Activated T-helper 2 cell treated with anti-CD3 and anti-CD28 coated beads, Interferon-gamma antibody, Interleukin-2, Interleukin-4, amounts not matched to agents 10 μg/mL and 5 μg/mL and 100 μg/mL, durations not matched to agents 14 hours and 24 hours and 36 hours (primary cell): ENCODE results near the gene NFE2L1. TPM values are rescaled to one million over a fixed set of nuclear protein-coding genes. Genes with fewer than 3 reads are reported as not detected.
"Not testable (repeated sequence)": the region's sequence is repeated elsewhere in the genome, so short reads cannot be mapped to it uniquely, and the experiment has no call there.

Source experiments
- DNase-seq: peaks from one replicate; pipeline ENCODE4 v3.0.0; 2021; ENCODE audit warnings: low spot score
- H3K27ac Mint-ChIP-seq: one replicate; pipeline ENCODE4 v1.8.0; 2021; ENCODE audit warnings: mixed read lengths
- H3K27me3 Mint-ChIP-seq: one replicate; pipeline ENCODE4 v1.8.0; 2021; ENCODE audit warnings: low read depth, mixed read lengths
- H3K36me3 Mint-ChIP-seq: one replicate; pipeline ENCODE4 v1.8.0; 2021; ENCODE audit warnings: low read depth, mixed read lengths
- H3K4me1 Mint-ChIP-seq: one replicate; pipeline ENCODE4 v1.8.0; 2021; ENCODE audit warnings: low read depth, mixed read lengths
- H3K4me3 Mint-ChIP-seq: one replicate; pipeline ENCODE4 v1.8.0; 2021; ENCODE audit warnings: low read depth, mild to moderate bottlenecking, moderate library complexity, mixed read lengths
- H3K9me3 Mint-ChIP-seq: one replicate; pipeline ENCODE4 v1.8.0; 2021; ENCODE audit warnings: mixed read lengths
- intact Hi-C: fragments of 100-400 bp; cut with micrococcal nuclease; formaldehyde crosslinking; loops from one replicate; pipeline ENCODE4 v1.15.1; 2023
- total RNA-seq: library from RNA; stranded (reverse); gene quantifications from 2 replicates; pipeline ENCODE4 v1.2.3, GENCODE V29; 2022

The NFE2L1 gene
- total RNA-seq, 1 donor from 2014 or later: 71.3 TPM

DNA sequence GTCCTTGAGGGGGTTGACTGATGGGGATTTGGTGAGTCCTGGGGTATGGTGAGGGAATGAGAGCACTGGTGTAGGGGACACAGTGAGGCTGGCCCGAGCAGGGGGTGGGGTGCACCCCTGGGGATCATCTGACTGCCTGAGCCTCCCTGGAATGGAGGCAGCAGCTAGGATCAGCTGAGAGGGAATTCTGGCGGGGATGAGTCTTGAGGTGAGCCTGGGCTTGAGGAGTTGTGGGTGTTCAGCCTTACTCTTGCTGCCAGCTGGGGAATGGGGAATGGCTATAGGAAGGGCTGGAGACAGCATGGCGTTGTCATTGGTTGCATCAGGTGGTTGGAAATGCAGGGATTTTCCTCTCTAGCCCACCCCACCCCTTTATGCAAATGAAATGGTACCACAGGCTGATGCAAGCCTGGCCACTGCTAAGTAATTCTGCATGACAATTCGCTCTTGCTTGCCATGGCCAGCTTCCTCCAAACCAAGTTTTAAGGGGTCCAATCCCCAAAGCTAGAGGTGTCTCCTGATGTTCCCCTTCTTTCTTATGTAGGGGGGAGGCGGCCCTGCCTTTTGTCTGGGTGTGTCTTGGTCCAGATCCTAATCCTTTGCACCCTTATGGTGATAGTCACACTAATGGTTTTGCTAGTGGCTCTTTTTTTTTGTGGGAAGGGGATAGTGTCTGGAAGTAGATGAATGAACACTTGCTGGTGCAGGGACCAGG is 7.5 kb downstream of the NFE2L1 start:
- intact Hi-C loops: no loop called here
- Mint-ChIP-seq H3K4me3 (peak overlapping the region; percentile 51), H3K27ac (peak overlapping the region; percentile 81), H3K9me3 (no peaks in the 10 kb centered on the region), H3K36me3 (peaks cover 82% of the 10 kb centered on the region), H3K27me3 (no peaks in the 10 kb centered on the region), H3K4me1 (peaks cover 41% of the 10 kb centered on the region)
- no peak for DNase-seq

DNA sequence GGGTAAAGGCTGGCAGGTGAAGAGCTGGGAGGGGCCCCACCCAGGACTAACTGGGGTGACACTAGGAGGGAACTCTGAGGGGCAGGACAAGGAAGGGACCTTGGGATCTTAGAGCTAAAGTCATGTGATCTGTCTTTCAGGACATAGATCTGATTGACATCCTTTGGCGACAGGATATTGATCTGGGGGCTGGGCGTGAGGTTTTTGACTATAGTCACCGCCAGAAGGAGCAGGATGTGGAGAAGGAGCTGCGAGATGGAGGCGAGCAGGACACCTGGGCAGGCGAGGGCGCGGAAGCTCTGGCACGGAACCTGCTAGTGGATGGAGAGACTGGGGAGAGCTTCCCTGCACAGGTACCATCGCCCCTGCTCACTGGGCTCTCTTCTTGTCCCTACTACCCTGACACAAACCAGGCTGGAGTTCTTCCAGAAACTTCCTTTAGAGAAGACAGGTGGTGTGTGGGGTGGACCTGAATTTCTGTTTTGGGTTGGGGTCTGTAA is 8.1 kb downstream of the NFE2L1 start:
- intact Hi-C loops: no loop called here
- no peak for DNase-seq
- Mint-ChIP-seq H3K36me3 (peaks cover 80% of the 10 kb centered on the region), H3K27ac (peak overlapping the region; percentile 81), H3K9me3 (no peaks in the 10 kb centered on the region), H3K27me3 (no peaks in the 10 kb centered on the region), H3K4me1 (peaks cover 38% of the 10 kb centered on the region), H3K4me3 (peak overlapping the region; percentile 14)

DNA sequence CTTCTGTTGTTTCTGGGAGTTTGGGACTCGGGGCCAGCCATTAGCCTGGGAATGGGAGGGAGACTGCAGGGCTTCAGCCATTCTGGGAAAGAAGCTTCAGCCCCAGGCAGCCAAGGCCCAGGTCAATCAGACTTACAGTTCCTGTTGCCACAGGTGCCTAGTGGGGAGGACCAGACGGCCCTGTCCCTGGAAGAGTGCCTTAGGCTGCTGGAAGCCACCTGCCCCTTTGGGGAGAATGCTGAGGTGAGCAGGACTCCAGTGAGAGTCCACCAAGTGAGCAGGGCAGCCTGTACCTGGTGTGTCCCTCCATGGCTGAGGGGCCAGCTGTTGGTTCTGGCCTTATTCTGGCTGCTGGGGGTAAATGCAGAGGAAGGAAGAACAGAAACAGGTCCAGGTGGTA is 8.7 kb downstream of the NFE2L1 start:
- Mint-ChIP-seq H3K27me3 (no peaks in the 10 kb centered on the region), H3K27ac (peak overlapping the region; percentile 81), H3K4me1 (peaks cover 35% of the 10 kb centered on the region), H3K4me3 (no peak overlapping the region), H3K9me3 (no peaks in the 10 kb centered on the region), H3K36me3 (peaks cover 80% of the 10 kb centered on the region)
- no peak for DNase-seq
- intact Hi-C loops: no loop called here

DNA sequence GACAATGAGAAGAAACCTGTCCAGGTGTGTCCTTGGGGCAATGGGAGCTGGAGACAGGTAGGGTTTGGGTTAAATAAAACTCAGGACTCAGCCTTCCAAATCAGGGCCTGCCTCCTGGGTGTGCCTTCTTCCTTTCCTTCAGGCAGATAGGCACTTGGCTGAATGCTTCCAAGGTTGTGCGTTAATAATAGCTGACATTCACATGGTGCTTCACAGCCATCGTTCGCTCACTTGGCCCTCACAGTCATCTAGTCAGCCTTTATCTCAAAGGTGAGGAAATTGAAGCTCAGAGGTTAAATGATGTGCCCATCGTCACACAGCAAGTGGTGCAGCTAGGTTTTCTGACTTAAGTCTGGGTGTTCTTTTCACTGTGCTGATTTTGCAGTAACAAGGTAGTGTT is 9.5 kb downstream of the NFE2L1 start:
- no peak for DNase-seq
- Mint-ChIP-seq H3K27ac (no peak overlapping the region), H3K4me3 (no peak overlapping the region), H3K27me3 (no peaks in the 10 kb centered on the region), H3K36me3 (peaks cover 81% of the 10 kb centered on the region), H3K9me3 (no peaks in the 10 kb centered on the region), H3K4me1 (peaks cover 29% of the 10 kb centered on the region)
- intact Hi-C loops: no loop called here

DNA sequence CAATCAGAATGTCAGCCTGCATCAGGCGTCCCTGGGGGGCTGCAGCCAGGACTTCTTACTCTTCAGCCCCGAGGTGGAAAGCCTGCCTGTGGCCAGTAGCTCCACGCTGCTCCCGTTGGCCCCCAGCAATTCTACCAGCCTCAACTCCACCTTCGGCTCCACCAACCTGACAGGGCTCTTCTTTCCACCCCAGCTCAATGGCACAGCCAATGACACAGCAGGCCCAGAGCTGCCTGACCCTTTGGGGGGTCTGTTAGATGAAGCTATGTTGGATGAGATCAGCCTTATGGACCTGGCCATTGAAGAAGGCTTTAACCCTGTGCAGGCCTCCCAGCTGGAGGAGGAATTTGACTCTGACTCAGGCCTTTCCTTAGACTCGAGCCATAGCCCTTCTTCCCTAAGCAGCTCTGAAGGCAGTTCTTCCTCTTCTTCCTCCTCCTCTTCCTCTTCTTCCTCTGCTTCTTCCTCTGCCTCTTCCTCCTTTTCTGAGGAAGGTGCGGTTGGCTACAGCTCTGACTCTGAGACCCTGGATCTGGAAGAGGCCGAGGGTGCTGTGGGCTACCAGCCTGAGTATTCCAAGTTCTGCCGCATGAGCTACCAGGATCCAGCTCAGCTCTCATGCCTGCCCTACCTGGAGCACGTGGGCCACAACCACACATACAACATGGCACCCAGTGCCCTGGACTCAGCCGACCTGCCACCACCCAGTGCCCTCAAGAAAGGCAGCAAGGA is 10.4 kb downstream of the NFE2L1 start:
- Mint-ChIP-seq H3K27ac (peak overlapping the region; percentile 61), H3K36me3 (peaks cover 76% of the 10 kb centered on the region), H3K9me3 (no peaks in the 10 kb centered on the region), H3K4me3 (no peak overlapping the region), H3K27me3 (no peaks in the 10 kb centered on the region), H3K4me1 (peaks cover 20% of the 10 kb centered on the region)
- intact Hi-C loops: no loop called here
- no peak for DNase-seq

DNA sequence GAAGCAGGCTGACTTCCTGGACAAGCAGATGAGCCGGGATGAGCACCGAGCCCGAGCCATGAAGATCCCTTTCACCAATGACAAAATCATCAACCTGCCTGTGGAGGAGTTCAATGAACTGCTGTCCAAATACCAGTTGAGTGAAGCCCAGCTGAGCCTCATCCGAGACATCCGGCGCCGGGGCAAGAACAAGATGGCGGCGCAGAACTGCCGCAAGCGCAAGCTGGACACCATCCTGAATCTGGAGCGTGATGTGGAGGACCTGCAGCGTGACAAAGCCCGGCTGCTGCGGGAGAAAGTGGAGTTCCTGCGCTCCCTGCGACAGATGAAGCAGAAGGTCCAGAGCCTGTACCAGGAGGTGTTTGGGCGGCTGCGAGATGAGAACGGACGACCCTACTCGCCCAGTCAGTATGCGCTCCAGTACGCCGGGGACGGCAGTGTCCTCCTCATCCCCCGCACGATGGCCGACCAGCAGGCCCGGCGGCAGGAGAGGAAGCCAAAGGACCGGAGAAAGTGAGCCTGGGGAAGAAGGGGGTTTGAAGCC is 11.0 kb downstream of the NFE2L1 start:
- intact Hi-C loops: no loop called here
- H3K27me3 Mint-ChIP-seq: no peaks in the 10 kb centered on the region
- peaks cover 16% of the 10 kb centered on the region for H3K4me1 Mint-ChIP-seq
- no peak overlapping the region for H3K27ac Mint-ChIP-seq
- peaks cover 76% of the 10 kb centered on the region for H3K36me3 Mint-ChIP-seq
- no peak for DNase-seq
- no peak overlapping the region for H3K4me3 Mint-ChIP-seq
- no peaks in the 10 kb centered on the region for H3K9me3 Mint-ChIP-seq

DNA sequence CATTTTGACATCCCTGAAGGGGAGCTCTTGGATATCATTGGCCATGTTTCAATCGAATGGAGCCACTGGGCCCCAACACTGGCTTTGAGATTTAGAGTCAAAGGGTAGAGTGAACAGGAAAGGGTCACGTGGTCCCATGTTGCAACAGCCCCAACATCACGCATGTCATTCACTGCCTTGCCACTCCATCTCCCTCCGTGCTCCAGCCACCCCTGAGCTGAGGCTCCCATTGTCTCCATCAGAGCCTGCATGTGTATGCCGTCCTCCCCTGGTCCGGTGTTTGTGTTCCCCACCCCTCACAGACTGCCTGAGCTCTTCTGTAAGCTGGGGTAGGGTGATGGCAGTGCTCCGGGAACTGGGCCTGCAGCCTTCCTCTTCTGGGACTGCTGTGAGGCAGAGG is 12.1 kb downstream of the NFE2L1 start:
- H3K9me3 Mint-ChIP-seq: no peaks in the 10 kb centered on the region
- peaks cover 83% of the 10 kb centered on the region for H3K36me3 Mint-ChIP-seq
- no peak for DNase-seq
- no peak overlapping the region for H3K4me3 Mint-ChIP-seq
- peaks cover 11% of the 10 kb centered on the region for H3K4me1 Mint-ChIP-seq
- no peaks in the 10 kb centered on the region for H3K27me3 Mint-ChIP-seq
- intact Hi-C loops: no loop called here
- no peak overlapping the region for H3K27ac Mint-ChIP-seq

DNA sequence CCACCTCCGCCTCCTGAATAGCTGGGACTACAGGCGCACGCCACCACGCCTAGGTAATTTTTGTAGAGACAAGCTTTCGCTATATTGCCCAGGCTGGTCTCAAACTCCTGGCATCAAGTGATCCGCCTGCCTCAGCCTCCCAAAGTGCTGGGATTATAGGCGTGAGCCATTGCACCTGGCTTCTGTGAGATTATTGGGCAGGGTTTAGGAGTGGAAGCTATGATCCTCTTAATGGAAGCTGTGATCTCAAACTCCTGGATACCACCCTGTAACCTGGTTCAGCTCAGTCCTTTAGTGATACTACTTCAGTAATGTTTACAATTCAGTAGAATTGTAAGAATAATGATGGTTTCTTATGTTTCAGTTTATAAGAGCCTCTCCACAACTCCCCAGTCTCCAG is 14.1 kb downstream of the NFE2L1 start:
- Mint-ChIP-seq H3K4me3 (no peak overlapping the region), H3K4me1 (peaks cover 2% of the 10 kb centered on the region), H3K9me3 (no peaks in the 10 kb centered on the region), H3K27me3 (no peaks in the 10 kb centered on the region), H3K36me3 (peaks cover 78% of the 10 kb centered on the region), H3K27ac (no peak overlapping the region)
- intact Hi-C loops: no loop called here
- no peak for DNase-seq

DNA sequence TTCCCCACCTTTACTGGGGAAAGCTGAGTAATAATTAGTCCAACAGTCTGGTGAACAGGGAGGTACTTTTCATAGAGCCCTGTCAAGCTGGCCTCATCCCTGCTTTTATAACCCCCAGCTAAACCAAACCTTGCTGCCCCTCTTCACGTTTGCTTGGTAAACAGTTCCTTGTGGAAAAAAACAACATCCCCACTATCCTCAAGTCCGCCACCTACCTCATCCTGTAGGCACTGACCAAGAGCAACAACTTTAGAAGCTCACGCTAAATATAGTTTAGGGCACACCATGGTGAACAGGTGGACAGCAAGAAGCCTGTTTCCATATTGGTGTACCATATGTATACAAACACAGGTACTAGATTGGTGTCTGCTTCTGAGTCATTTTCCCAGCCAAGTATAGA is 16.5 kb downstream of the NFE2L1 start:
- no peak for DNase-seq
- intact Hi-C loops: no loop called here
- Mint-ChIP-seq H3K9me3 (no peaks in the 10 kb centered on the region), H3K27me3 (no peaks in the 10 kb centered on the region), H3K36me3 (peaks cover 62% of the 10 kb centered on the region), H3K27ac (no peak overlapping the region), H3K4me3 (no peak overlapping the region), H3K4me1 (peaks cover 2% of the 10 kb centered on the region)

DNA sequence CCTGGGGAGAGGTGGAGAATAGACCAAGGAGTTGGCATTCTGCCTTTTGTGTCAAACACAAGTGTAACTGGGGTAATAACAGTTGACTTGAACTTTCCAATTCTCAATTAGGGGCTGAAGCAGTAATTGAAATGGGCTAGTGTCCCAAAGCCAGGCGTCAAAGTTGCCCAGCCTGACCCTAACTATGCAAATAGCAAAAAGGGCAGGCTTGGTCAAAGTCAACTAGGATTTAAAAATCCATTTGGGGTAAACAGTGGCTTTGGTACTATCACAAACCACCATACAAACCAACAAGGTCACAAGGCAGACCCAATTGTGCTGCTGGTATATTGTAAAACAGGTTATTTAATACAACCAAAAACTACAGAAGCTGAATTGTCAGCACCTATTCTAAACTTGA is 18.0 kb downstream of the NFE2L1 start:
- Mint-ChIP-seq H3K36me3 (peaks cover 57% of the 10 kb centered on the region), H3K4me1 (peaks cover 2% of the 10 kb centered on the region), H3K4me3 (no peak overlapping the region), H3K27ac (no peak overlapping the region), H3K9me3 (no peaks in the 10 kb centered on the region), H3K27me3 (no peaks in the 10 kb centered on the region)
- intact Hi-C loops: no loop called here
- no peak for DNase-seq

DNA sequence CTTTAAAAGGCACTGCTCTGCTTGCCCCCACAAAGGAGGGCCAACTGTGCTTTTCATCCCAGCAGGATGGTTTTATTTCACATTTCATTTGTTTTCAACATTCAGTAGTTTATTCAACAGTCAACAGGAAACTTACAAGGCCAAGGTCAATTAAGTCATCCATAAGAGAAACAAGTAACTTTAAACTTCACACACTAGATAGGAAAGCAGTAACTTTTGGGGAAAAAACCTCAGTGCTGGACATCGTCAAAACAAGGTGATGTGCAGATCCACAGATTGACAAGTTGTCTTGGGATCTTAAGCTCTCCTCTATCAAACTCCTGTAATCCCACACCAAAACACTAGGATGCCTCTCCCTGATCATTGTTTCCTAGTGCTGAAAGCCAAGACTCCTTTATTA is 18.5 kb downstream of the NFE2L1 start:
- peaks cover 2% of the 10 kb centered on the region for H3K4me1 Mint-ChIP-seq
- no peak overlapping the region for H3K4me3 Mint-ChIP-seq
- intact Hi-C loops: no loop called here
- DNase-seq: no peak
- H3K9me3 Mint-ChIP-seq: no peaks in the 10 kb centered on the region
- no peak overlapping the region for H3K27ac Mint-ChIP-seq
- peaks cover 57% of the 10 kb centered on the region for H3K36me3 Mint-ChIP-seq
- no peaks in the 10 kb centered on the region for H3K27me3 Mint-ChIP-seq

DNA sequence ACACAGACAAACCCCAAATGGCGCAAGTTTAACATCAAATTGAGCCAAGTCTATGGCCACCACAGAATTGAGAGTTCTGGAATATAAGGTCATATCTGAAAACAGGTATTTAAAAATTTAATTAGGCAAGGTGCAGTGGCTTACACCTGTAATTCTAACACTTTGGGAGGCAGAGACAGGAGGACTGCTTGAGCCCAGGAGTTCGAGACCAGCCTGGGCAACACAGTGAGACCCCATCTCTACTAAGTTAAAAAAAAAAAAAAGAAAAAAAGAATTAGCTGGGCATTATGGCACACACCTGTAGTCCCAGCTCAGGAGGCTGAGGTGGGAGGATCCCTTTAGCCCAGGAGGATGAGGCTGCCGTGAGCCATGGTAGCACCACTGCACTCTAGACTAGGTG is 19.1 kb downstream of the NFE2L1 start:
- H3K9me3 Mint-ChIP-seq: no peaks in the 10 kb centered on the region
- DNase-seq: no peak
- intact Hi-C loops: no loop called here
- H3K36me3 Mint-ChIP-seq: peaks cover 53% of the 10 kb centered on the region
- H3K4me3 Mint-ChIP-seq: no peak overlapping the region
- H3K27me3 Mint-ChIP-seq: no peaks in the 10 kb centered on the region
- H3K4me1 Mint-ChIP-seq: peaks cover 2% of the 10 kb centered on the region
- no peak overlapping the region for H3K27ac Mint-ChIP-seq

DNA sequence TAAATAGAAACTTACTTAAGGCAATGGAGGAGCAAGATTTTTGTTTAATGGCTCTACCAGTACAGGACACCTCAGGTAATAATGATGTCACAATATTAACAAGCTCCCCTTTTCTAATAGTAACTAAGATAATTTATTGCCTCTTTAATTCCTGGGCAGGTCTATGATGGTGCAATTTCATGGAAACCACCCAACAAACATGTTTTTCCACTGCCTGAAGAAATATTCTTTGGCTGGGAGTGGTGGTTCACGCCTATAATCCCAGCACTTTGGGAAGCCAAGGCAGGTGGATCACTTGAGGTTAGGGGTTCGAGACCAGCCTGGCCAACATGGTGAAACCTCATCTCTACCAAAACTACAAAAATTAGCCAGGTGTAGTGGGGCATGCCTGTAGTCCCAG is 19.6 kb downstream of the NFE2L1 start:
- H3K4me1 Mint-ChIP-seq, H3K4me3 Mint-ChIP-seq, intact Hi-C loops, H3K27me3 Mint-ChIP-seq, H3K27ac Mint-ChIP-seq, DNase-seq, H3K9me3 Mint-ChIP-seq: not testable (repeated sequence)
- H3K36me3 Mint-ChIP-seq: peaks cover 47% of the 10 kb centered on the region
